Activated gamma-delta T cell treated with anti-CD3 and anti-CD28 coated beads, Interleukin-2, amount 50 U/mL, for 16 hours (primary cell): ENCODE results near the gene SKOR1.

Experiments
- DNase-seq: peaks from one replicate; pipeline ENCODE4 v3.0.0-alpha.2; 2020; ENCODE audit warnings: low read depth

The SKOR1 gene

GRCh38 chr15:67818464-67818863 is 6.8 kb upstream of the SKOR1 start:
- no peak for DNase-seq

GRCh38 chr15:67819636-67820035 is 5.7 kb upstream of the SKOR1 start:
- DNase-seq = no peak

DNA sequence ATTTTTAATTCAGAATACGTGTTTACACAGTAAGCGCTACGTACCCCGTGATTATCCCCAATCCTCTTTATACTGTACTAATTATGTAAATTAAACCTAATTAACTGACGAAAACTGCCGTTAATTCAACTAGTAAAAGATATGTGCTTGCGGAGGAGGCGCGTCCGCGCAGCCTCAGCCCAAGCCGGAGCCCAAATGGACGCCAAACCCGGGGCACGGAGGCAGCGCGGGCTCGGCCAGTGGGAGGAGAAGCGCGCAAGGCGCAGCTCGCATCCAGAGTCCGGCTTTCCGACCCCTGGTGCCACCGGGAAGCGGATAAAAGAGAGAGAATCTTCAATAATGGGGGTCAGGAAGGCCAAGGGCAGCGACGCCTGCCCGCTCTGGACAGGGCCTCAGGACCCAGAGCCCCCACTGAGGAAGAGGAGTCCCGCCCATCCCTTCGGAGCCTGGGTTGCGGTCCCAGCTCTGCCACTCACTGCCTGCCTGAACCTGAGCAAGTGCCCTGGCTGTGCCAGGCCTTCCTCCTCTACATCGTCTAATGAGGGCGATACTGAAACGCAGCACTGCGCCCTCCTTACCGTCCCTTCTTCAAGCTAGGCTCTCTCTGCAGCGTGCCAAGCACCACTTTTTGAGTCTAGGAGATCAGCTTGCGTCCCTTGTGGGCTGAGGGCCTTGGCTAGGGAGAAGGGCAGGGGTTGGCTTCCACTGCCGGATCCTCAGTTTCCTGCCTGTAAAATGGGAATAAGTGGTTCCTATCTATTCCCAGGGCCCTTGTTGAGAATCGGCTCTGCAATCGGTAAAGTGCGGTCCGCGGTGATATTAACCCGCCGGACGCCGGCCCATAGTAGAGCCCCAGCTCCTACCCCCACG is 5.0 kb upstream of the SKOR1 start:
- DNase-seq = no peak

DNA sequence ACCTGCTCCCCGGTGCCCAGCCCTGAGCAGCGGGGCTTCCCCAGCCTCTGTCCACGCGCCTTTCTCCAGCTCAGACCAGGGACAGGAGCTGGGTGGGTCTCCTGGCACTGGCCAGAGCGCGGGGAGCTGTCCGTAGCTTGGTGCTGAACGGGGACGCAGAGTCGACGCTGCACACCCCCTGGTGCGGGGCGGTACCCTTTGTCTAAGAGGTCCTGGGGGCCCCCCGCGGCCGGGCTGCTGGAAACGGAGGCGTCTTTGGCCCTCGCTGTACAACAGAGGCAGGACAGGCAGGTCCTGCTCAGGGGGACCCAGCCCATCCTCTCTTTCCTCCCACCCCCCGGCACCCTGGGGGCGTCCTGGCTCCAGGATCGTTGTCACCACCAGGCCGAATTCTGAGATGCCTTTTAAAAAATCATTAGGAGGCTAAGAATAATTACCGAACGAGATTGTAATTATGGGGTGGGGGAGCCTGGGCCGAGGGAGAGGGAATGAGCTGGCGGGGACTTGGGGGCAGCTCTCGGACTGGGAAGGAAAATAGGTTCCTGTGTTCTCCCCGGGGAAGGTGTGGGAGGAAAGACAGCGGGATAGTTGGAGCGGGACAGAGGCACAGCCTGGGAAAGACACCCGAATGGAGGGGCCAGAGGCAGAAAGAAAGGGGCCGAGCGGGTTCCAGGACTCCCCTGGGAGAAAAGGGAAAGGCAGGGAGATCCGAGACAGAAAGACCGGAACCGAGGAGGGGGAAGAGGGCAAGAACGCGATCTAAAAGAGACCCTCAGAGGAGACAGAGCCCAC is 4.1 kb upstream of the SKOR1 start:
- no peak for DNase-seq

GRCh38 chr15:67821784-67822440 is 3.4 kb upstream of the SKOR1 start:
- no peak for DNase-seq

DNA sequence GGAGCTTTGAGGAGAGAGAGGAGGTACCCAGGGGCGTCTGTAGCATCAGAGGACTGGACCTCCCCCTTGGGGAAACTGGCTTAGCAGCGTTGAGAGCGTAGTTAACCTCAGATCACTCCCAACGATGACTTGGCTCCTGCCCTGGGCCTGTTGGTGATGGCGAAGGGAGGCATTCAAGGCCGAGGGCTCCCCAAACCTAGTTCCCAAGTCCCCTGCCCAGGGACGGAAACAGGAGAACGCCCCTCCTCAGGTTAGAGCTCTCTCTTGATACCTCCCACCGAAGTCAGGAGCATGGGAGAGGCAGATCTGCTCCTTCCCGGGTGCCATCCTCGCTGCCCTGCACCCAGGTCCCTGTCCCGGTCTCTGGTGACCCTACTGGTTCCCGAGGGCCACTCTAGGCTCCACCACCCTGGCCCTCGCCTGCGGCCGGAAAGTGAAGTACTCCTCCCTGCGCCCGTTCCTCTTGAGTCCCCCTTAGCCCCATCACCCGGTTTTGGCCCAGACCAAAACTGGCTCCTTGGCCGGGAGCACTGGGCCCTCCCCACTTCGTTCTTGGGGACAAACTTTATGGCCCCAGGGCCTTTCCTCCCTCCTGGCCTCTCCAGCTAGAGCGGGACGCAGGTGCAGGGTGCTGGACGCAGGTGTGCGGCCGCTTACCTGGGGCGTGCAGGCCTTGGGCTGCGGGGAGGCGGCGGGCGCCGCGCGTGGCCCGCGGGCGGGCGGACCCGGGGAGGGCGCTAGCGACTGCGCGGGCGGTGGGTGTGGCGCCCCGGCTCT is 2.6 kb upstream of the SKOR1 start:
- DNase-seq = no peak

DNA sequence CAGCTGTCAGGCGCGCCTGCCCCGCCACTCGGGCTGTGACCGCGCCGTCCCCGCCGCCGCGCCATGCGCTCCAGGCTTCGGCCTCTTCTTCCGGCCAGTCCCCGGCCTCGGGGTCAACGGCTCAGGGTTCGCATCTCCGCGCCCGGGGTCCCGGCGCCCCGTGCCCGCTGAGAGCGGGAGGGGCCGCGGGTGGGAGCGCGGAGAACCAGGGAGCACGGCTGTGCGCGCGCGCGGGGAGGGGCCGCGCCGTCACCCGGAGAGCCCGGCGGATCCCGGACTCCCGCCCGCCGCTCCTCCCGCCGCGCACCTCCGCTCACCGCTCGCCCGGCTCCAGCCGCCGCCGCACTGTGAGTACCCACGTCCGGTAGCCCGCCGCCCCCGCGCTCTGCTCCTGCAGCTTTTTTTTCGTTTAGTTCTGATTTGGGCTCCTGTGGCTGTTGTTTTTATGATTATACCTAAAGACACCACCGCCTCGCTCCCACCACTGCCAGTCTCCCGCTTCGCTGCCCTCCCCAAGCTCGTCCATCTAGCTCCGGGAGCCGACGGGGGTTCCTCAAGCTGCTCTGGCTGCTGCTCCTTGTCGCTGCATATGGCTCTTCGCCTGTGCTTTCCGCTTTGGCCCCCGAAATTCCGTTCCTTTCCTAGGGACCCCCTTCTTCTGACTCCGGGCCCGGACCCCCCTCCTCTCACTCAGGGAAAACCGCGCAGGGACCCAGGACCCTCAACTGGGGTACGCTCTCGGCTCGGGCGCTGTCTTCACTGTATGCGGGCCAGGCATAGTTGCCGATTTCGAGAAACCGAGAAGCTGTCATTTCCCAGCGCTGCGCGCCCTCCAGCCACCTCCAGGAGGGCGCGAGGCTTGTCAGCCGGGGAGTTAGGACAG is 1.8 kb upstream of the SKOR1 start:
- no peak for DNase-seq

- DNase-seq = no peak
Measured at GRCh38 chr15:67824197-67824968, 926 bp upstream of the SKOR1 start.

DNA sequence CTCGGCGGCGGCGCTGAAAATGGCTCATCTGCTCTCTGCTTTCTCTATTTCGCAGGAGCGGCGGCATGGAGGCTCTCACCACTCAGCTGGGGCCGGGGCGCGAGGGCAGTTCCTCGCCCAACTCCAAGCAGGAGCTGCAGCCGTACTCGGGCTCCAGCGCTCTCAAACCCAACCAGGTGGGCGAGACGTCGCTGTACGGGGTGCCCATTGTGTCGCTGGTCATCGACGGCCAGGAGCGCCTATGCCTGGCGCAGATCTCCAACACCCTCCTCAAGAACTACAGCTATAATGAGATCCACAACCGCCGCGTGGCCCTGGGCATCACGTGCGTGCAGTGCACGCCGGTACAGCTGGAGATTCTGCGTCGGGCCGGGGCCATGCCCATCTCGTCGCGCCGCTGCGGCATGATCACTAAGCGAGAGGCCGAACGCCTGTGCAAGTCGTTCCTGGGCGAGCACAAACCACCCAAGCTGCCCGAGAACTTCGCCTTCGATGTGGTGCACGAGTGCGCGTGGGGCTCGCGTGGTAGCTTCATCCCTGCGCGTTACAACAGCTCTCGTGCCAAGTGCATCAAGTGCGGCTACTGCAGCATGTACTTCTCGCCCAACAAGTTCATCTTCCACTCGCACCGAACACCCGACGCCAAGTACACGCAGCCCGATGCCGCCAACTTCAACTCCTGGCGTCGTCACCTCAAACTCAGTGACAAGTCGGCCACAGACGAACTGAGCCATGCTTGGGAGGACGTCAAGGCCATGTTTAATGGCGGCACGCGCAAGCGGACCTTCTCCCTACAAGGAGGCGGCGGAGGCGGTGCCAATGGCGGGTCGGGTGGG is 790 bp downstream of the SKOR1 start:
- DNase-seq = no peak

DNA sequence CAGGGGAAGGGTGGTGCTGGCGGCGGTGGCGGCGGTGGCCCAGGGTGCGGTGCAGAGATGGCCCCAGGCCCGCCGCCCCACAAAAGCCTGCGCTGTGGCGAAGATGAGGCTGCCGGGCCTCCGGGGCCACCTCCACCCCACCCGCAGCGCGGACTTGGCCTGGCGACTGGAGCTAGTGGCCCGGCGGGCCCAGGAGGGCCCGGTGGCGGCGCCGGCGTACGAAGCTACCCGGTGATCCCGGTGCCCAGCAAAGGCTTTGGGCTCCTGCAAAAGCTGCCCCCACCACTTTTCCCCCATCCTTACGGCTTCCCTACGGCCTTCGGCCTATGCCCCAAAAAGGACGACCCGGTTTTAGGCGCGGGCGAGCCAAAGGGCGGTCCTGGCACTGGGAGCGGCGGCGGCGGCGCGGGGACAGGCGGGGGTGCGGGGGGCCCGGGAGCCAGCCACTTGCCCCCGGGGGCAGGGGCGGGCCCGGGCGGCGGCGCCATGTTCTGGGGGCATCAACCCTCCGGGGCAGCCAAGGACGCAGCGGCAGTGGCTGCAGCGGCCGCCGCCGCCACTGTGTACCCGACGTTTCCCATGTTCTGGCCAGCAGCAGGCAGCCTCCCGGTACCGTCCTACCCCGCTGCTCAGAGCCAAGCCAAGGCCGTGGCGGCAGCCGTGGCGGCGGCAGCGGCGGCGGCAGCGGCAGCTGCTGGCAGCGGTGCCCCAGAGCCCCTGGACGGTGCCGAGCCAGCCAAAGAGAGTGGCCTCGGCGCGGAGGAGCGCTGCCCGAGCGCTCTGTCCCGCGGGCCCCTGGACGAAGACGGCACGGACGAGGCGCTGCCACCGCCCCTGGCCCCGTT is 1.6 kb downstream of the SKOR1 start:
- no peak for DNase-seq

DNA sequence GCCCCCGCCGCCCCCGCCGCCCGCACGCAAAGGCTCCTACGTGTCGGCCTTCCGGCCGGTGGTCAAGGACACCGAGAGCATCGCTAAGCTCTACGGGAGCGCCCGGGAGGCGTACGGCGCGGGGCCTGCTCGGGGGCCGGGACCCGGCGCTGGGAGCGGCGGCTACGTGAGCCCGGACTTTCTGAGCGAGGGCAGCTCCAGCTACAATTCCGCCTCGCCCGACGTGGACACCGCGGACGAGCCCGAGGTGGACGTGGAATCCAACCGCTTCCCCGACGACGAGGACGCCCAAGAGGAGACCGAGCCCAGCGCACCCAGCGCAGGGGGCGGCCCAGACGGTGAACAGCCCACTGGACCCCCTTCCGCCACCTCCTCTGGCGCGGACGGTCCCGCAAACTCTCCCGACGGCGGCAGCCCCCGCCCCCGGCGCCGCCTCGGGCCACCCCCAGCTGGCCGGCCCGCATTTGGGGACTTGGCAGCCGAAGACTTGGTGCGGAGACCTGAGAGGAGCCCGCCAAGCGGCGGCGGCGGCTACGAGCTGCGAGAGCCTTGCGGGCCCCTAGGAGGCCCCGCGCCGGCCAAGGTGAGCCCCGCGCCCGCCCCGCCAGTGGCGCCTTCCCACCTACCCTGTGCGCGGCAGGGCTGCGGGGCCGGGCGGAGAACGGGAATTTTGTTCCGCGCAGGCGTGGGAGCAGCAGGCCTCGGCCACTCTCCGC is 2.4 kb downstream of the SKOR1 start:
- no peak for DNase-seq

GRCh38 chr15:67828278-67828968 is 3.1 kb downstream of the SKOR1 start:
- DNase-seq = no peak

DNA sequence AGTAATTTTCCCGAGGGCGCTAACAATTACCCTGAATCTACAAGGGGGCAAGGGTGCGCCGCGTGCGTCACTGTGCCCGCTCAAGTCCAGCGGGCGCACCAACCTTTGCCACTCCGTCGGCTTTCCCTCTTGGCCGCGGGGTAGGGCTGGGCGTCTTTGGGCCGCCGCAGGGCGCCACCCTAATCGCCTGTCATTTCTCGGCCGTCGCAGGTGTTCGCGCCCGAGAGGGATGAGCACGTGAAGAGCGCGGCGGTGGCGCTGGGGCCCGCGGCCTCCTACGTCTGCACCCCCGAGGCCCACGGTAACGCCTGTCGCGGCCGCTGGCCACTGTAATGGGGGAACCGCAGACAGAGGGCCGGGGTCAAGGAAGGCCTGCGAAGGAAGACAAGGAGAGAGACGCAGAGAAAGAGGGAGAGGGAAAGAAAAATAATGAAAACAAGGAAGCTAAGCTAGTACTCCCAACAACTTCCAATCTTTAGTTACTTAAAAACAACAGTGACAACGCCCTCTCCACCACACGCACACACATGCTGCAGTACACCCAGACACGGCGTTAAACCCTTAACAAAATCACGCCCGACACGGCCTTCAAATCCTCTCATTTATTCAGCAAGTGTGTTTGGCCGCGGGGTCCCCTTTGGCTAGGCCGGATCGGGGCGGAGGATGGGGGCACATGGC is 3.8 kb downstream of the SKOR1 start:
- no peak for DNase-seq

- no peak for DNase-seq
Measured at GRCh38 chr15:67829647-67830504, 4.6 kb downstream of the SKOR1 start.

DNA sequence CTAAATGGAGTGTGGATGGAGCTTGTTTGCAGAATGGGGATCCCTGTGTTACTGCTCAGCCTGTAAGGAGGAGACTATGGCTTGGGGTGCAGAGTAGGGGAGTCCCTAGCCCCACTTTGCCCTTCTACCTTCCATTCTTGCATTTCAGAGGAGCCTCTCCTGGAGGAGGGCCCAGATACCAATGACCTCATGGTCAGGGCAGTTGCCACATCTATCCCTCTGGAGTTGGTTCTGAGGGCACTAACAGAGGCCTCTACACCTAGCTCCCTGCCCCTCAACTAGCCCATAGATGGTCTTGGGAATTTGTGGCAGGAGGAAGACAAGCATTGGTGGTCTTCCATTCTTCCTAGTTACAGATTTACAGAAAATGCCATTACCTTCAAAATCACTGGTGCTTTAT is 6.1 kb downstream of the SKOR1 start:
- DNase-seq = no peak
